AG20443 (cell line): ENCODE data around the gene SDF4.

ENCODE experiments used
- DNase-seq: peaks from one replicate; pipeline ENCODE4 v3.0.0; 2012; ENCODE audit warnings: low spot score, mixed read lengths

SDF4 gene

GRCh38 chr1:1231400-1232207, at the start of gene SDF4:
TSS of gene SDF4 (minus strand) at chr1:1232001. CDS start at chr1:1228772, 3,229 bp downstream.
- peak; percentile 100 for DNase-seq

GRCh38 chr1:1280782-1281481, 49.1 kb upstream of the SDF4 start:
- DNase-seq: no peak

GRCh38 chr1:1279028-1279427, 47.2 kb upstream of the SDF4 start:
- no peak for DNase-seq

GRCh38 chr1:1278620-1279019, 46.8 kb upstream of the SDF4 start:
- DNase-seq: no peak

- DNase-seq: no peak
Observed at GRCh38 chr1:1275836-1276235, 44.0 kb upstream of the SDF4 start.

- DNase-seq: no peak
Observed at GRCh38 chr1:1274931-1275431, 43.2 kb upstream of the SDF4 start.

GRCh38 chr1:1274299-1274930, 42.6 kb upstream of the SDF4 start:
- DNase-seq: no peak

- DNase-seq: peak; percentile 99
Observed at GRCh38 chr1:1273512-1274298, 41.9 kb upstream of the SDF4 start, which contains the start of gene UBE2J2. TSS of gene UBE2J2 (minus strand) at chr1:1273854. CDS start at chr1:1267992, 5,862 bp downstream.

GRCh38 chr1:1273209-1273511, 41.4 kb upstream of the SDF4 start:
- DNase-seq: no peak

GRCh38 chr1:1272341-1273208, 40.8 kb upstream of the SDF4 start:
- DNase-seq: no peak

- DNase-seq: peak; percentile 57
Observed at GRCh38 chr1:1270813-1271212, 39.0 kb upstream of the SDF4 start.

- DNase-seq: no peak
Observed at GRCh38 chr1:1268284-1268682, 36.5 kb upstream of the SDF4 start.

GRCh38 chr1:1267488-1268283, 35.9 kb upstream of the SDF4 start:
- DNase-seq: no peak

- DNase-seq: peak; percentile 92
Observed at GRCh38 chr1:1264868-1265272, 33.1 kb upstream of the SDF4 start.

GRCh38 chr1:1264026-1264425, 32.2 kb upstream of the SDF4 start:
- no peak for DNase-seq

GRCh38 chr1:1262758-1263157, 31.0 kb upstream of the SDF4 start:
- DNase-seq: no peak

- DNase-seq: no peak
Observed at GRCh38 chr1:1262071-1262470, 30.3 kb upstream of the SDF4 start.

- DNase-seq: no peak
Observed at GRCh38 chr1:1260843-1261560, 29.2 kb upstream of the SDF4 start.

- DNase-seq: no peak
Observed at GRCh38 chr1:1259951-1260600, 28.3 kb upstream of the SDF4 start.
